ENCODE measurements around the gene PDE7B. TPM values are rescaled to one million over a fixed set of nuclear protein-coding genes. Genes with fewer than 3 reads are reported as not detected.

PDE7B gene
- total RNA-seq, 1 experiment from 2014 or later = not detected

- Histone ChIP-seq H3K36me3 (ENCODE audit: insufficient read depth, low read length, poor library complexity, severe bottlenecking) (no peaks in the 10 kb centered on the region), H3K4me3 (ENCODE audit: low read depth, low read length, poor library complexity, severe bottlenecking) (no peak overlapping the region), H3K27ac (ENCODE audit: low read depth, low read length, poor library complexity, severe bottlenecking) (peak overlapping the region; percentile 88), H3K9me3 (ENCODE audit: low read depth, low read length, poor library complexity, severe bottlenecking) (no peaks in the 10 kb centered on the region), H3K4me1 (ENCODE audit: insufficient read depth, low read length, poor library complexity, severe bottlenecking) (peaks cover 31% of the 10 kb centered on the region), H3K27me3 (replicated peaks; ENCODE audit: insufficient read depth, low read depth, low read length, poor library complexity) (no peaks in the 10 kb centered on the region)
- POLR2A ChIA-PET (ENCODE audit: low non-redundant PET) = no interaction called here
- intact Hi-C loops (cut with micrococcal nuclease; ENCODE audit: unreplicated experiment) = no loop called here
- no TSS peak for BruUV-seq (replicated peaks)
- CTCF ChIA-PET = no interaction called here
- TF ChIP-seq EZH2 (IDR thresholded peaks at IDR 0.05; ENCODE audit: borderline replicate concordance, low read depth, low read length, poor library complexity, severe bottlenecking) (no peak), CTCF (conservative IDR thresholded peaks at IDR 0.05; ENCODE audit: low read depth, low read length) (no peak)
- peak; percentile 89 for DNase-seq (ENCODE audit: low spot score)
These were observed 199.8 kb downstream of the PDE7B start for GRCh38 chr6:136051140-136051775.

GRCh38 chr6:136052031-136052430 is 200.5 kb downstream of the PDE7B start:
- Histone ChIP-seq H3K4me3 (ENCODE audit: low read depth, low read length, poor library complexity, severe bottlenecking) (no peak overlapping the region), H3K36me3 (ENCODE audit: insufficient read depth, low read length, poor library complexity, severe bottlenecking) (no peaks in the 10 kb centered on the region), H3K9me3 (ENCODE audit: low read depth, low read length, poor library complexity, severe bottlenecking) (no peaks in the 10 kb centered on the region), H3K4me1 (ENCODE audit: insufficient read depth, low read length, poor library complexity, severe bottlenecking) (peaks cover 31% of the 10 kb centered on the region), H3K27me3 (replicated peaks; ENCODE audit: insufficient read depth, low read depth, low read length, poor library complexity) (no peaks in the 10 kb centered on the region), H3K27ac (ENCODE audit: low read depth, low read length, poor library complexity, severe bottlenecking) (peak overlapping the region; percentile 88)
- DNase-seq (ENCODE audit: low spot score) = no peak
- ChIA-PET POLR2A (ENCODE audit: low non-redundant PET) (no interaction called here), CTCF (no interaction called here)
- no TSS peak for BruUV-seq (replicated peaks)
- TF ChIP-seq CTCF (conservative IDR thresholded peaks at IDR 0.05; ENCODE audit: low read depth, low read length) (no peak), EZH2 (IDR thresholded peaks at IDR 0.05; ENCODE audit: borderline replicate concordance, low read depth, low read length, poor library complexity, severe bottlenecking) (no peak)
- intact Hi-C loops (cut with micrococcal nuclease; ENCODE audit: unreplicated experiment) = no loop called here

GRCh38 chr6:136058852-136059251 is 207.4 kb downstream of the PDE7B start:
- Histone ChIP-seq H3K36me3 (ENCODE audit: insufficient read depth, low read length, poor library complexity, severe bottlenecking) (no peaks in the 10 kb centered on the region), H3K4me3 (ENCODE audit: low read depth, low read length, poor library complexity, severe bottlenecking) (no peak overlapping the region), H3K27me3 (replicated peaks; ENCODE audit: insufficient read depth, low read depth, low read length, poor library complexity) (no peaks in the 10 kb centered on the region), H3K9me3 (ENCODE audit: low read depth, low read length, poor library complexity, severe bottlenecking) (no peaks in the 10 kb centered on the region), H3K27ac (ENCODE audit: low read depth, low read length, poor library complexity, severe bottlenecking) (no peak overlapping the region), H3K4me1 (ENCODE audit: insufficient read depth, low read length, poor library complexity, severe bottlenecking) (peaks cover 18% of the 10 kb centered on the region)
- CTCF ChIA-PET = no interaction called here
- BruUV-seq (replicated peaks) = no TSS peak
- intact Hi-C loops (cut with micrococcal nuclease; ENCODE audit: unreplicated experiment) = no loop called here
- TF ChIP-seq CTCF (conservative IDR thresholded peaks at IDR 0.05; ENCODE audit: low read depth, low read length) = no peak
- TF ChIP-seq EZH2 (IDR thresholded peaks at IDR 0.05; ENCODE audit: borderline replicate concordance, low read depth, low read length, poor library complexity, severe bottlenecking) = no peak
- POLR2A ChIA-PET (ENCODE audit: low non-redundant PET) = no interaction called here
- DNase-seq (ENCODE audit: low spot score) = no peak

Data from A673 (cell line).